Neuronal stem cell (in vitro differentiated cells): ENCODE measurements around the gene THBS3.
A peak's percentile ranks its signal among the peaks of the same experiment; 100 is the strongest.
"Not testable (repeated sequence)": the region's sequence is repeated elsewhere in the genome, so short reads cannot be mapped to it uniquely, and the experiment has no call there.

ENCODE experiments used
- DNase-seq: peaks from one replicate; pipeline ENCODE4 v3.0.0-alpha.2; 2013; ENCODE audit warnings: low spot score
- H2AFZ ChIP-seq: one replicate; pipeline ENCODE4 v1.6.1; 2013; ENCODE audit warnings: mild to moderate bottlenecking, low read length, inconsistent platforms
- H2AK5ac ChIP-seq: 2 replicates; pipeline ENCODE4 v1.6.1; 2013; ENCODE audit warnings: low read depth, mild to moderate bottlenecking, inconsistent platforms, low read length, moderate library complexity, mixed read lengths
- H2BK120ac ChIP-seq: 2 replicates; pipeline ENCODE4 v1.6.1; 2013; ENCODE audit warnings: low read depth, mild to moderate bottlenecking, inconsistent platforms, low read length, moderate library complexity, mixed read lengths
- H2BK12ac ChIP-seq: one replicate; pipeline ENCODE4 v1.6.1; 2013; ENCODE audit warnings: low read length, inconsistent platforms
- H2BK15ac ChIP-seq: 2 replicates; pipeline ENCODE4 v1.6.1; 2013; ENCODE audit warnings: mild to moderate bottlenecking, low read length, inconsistent platforms, mixed read lengths
- H2BK5ac ChIP-seq: one replicate; pipeline ENCODE4 v1.6.1; 2013; ENCODE audit warnings: inconsistent platforms, mild to moderate bottlenecking, low read length, moderate library complexity
- H3K14ac ChIP-seq: one replicate; pipeline ENCODE4 v1.6.1; 2013; ENCODE audit warnings: low read length, inconsistent platforms
- H3K18ac ChIP-seq: 2 replicates; pipeline ENCODE4 v1.6.1; 2013; ENCODE audit warnings: low read length, inconsistent platforms
- H3K23ac ChIP-seq: 2 replicates; pipeline ENCODE4 v1.6.1; 2013; ENCODE audit warnings: low read depth, mild to moderate bottlenecking, mixed read lengths, low read length, inconsistent platforms; ENCODE audit not compliant: poor library complexity
- H3K27ac ChIP-seq: replicated peaks from 3 replicates; pipeline ENCODE4 v1.5.1; 2013; ENCODE audit warnings: low read length, inconsistent platforms
- H3K27me3 ChIP-seq, 3 experiments: 2 replicates each; pipeline ENCODE4 v1.6.1; 2013; ENCODE audit warnings: low read length in 3 of 3, mild to moderate bottlenecking in 2 of 3, inconsistent platforms in 1 of 3, low read depth in 1 of 3, mixed read lengths in 1 of 3, moderate library complexity in 1 of 3; ENCODE audit not compliant: control insufficient read depth in 3 of 3, insufficient read depth in 3 of 3
- H3K36me3 ChIP-seq, 2 donors: replicated peaks in 1 of 2; 2 replicates each; pipeline ENCODE4 v1.6.1; 2013; ENCODE audit warnings: low read length in 2 of 2; ENCODE audit not compliant: control insufficient read depth in 2 of 2, insufficient read depth in 2 of 2
- H3K4ac ChIP-seq: 2 replicates; pipeline ENCODE4 v1.6.1; 2013; ENCODE audit warnings: inconsistent platforms, mild to moderate bottlenecking, low read length, moderate library complexity
- H3K4me1 ChIP-seq, 2 donors: 1 replicate in 1 of 2; 2 replicates in 1 of 2; pipeline ENCODE4 v1.6.1; 2013; ENCODE audit warnings: low read length in 2 of 2, low read depth in 1 of 2; ENCODE audit not compliant: control insufficient read depth in 2 of 2, insufficient read depth in 1 of 2
- H3K4me2 ChIP-seq: one replicate; pipeline ENCODE4 v1.6.1; 2013; ENCODE audit warnings: mild to moderate bottlenecking, low read length, inconsistent platforms; ENCODE audit not compliant: insufficient read depth, poor library complexity, severe bottlenecking
- H3K4me3 ChIP-seq, 2 donors: 2 replicates each; pipeline ENCODE4 v1.5.1; 2013; ENCODE audit warnings: low read length in 2 of 2, mild to moderate bottlenecking in 2 of 2, inconsistent platforms in 1 of 2, moderate library complexity in 1 of 2
- H3K79me1 ChIP-seq: one replicate; pipeline ENCODE4 v1.6.1; 2013; ENCODE audit warnings: low read depth, mild to moderate bottlenecking, inconsistent platforms, low read length, moderate library complexity
- H3K9ac ChIP-seq: one replicate; pipeline ENCODE4 v1.6.1; 2013; ENCODE audit warnings: mild to moderate bottlenecking, low read depth, low read length, inconsistent platforms; ENCODE audit not compliant: poor library complexity
- H3K9me3 ChIP-seq, 2 donors: replicated peaks in 1 of 2; 2 replicates each; pipeline versions ENCODE3 to v1.6.1; 2013; ENCODE audit warnings: low read length in 2 of 2, mild to moderate bottlenecking in 2 of 2, inconsistent platforms in 1 of 2, low read depth in 1 of 2, mixed read lengths in 1 of 2, moderate library complexity in 1 of 2; ENCODE audit not compliant: control insufficient read depth in 2 of 2, insufficient read depth in 1 of 2
- H4K8ac ChIP-seq: one replicate; pipeline ENCODE4 v1.6.1; 2013; ENCODE audit warnings: low read depth, mild to moderate bottlenecking, inconsistent platforms, low read length, moderate library complexity
- H4K91ac ChIP-seq: one replicate; pipeline ENCODE4 v1.6.1; 2013; ENCODE audit warnings: low read length, low read depth, mild to moderate bottlenecking, inconsistent platforms; ENCODE audit not compliant: poor library complexity
- WGBS, 2 donors: extraction: QIAGEN DNeasy Blood & Tissue Kit; methylation state at CpG; one replicate each; pipeline ENCODE4 v1.1.7; 2013; ENCODE audit warnings: missing lambda C conversion rate in 2 of 2, mixed read lengths in 1 of 2; ENCODE audit not compliant: insufficient read length in 2 of 2, insufficient replicate concordance in 1 of 2; ENCODE audit errors: extremely low coverage in 2 of 2; 5-methylcytosine and 5-hydroxymethylcytosine counted together

The THBS3 gene

DNA sequence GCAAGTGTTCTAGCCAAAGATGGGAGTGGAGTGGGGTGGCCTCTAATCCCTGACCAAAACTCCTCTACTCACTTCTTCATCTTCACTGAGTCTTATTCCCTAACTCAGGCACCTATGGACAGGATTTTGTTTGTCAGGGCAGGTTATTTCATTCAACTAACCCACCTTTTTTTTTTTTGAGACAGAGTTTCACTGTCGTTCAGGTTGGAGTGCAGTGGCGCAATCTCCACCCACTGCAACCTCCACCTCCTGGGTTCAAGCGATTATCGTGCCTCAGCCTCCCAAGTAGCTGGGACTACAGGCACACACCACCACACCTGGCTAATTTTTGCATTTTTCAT is 39.6 kb downstream of the THBS3 start:
- not testable (repeated sequence) for H3K27me3 ChIP-seq, H2BK15ac ChIP-seq, H3K9me3 ChIP-seq, H3K4ac ChIP-seq, DNase-seq, H2AFZ ChIP-seq, H4K91ac ChIP-seq, H3K27ac ChIP-seq, H3K4me3 ChIP-seq, H2BK120ac ChIP-seq, H3K4me2 ChIP-seq, H3K23ac ChIP-seq, H2BK5ac ChIP-seq, H3K14ac ChIP-seq, H2AK5ac ChIP-seq, H2BK12ac ChIP-seq, H4K8ac ChIP-seq, H3K79me1 ChIP-seq, H3K9ac ChIP-seq, H3K18ac ChIP-seq
- WGBS, 2 donors, result no CpG with 5 or more reads among the region's 4 CpGs
- peaks cover 17 to 23% of the 10 kb centered on the region in 2 donors for H3K4me1 ChIP-seq
- H3K36me3 ChIP-seq, result peaks cover 10 to 33% of the 10 kb centered on the region in 2 donors

GRCh38 chr1:155167166-155168104 is 40.3 kb downstream of the THBS3 start:
- Histone ChIP-seq H3K27ac (peak overlapping the region; percentile 88), H3K79me1 (no peaks in the 10 kb centered on the region), H3K4me1 (peaks cover 16 to 21% of the 10 kb centered on the region in 2 donors), H3K23ac (no peak overlapping the region), H2BK12ac (no peak overlapping the region), H3K4me2 (peak overlapping the region; percentile 56), H3K27me3 (no peaks in the 10 kb centered on the region), H3K14ac (no peak overlapping the region), H2BK120ac (no peak overlapping the region), H3K36me3 (peaks cover 10 to 33% of the 10 kb centered on the region in 2 donors), H3K4me3 (peak overlapping the region in 1 of 2 donors; percentile 66), H2BK5ac (peak overlapping the region; percentile 58), H4K8ac (no peak overlapping the region), H3K9ac (peak overlapping the region; percentile 50), H4K91ac (no peak overlapping the region), H3K18ac (peak overlapping the region; percentile 81), H2AK5ac (peak overlapping the region; percentile 16), H2BK15ac (no peak overlapping the region), H3K9me3 (no peaks in the 10 kb centered on the region), H3K4ac (no peak overlapping the region), H2AFZ (peak overlapping the region; percentile 83)
- WGBS, 2 donors, result no CpG with 5 or more reads among the region's 28 CpGs
- peak; percentile 94 for DNase-seq

GRCh38 chr1:155166471-155167165 is 41.1 kb downstream of the THBS3 start:
- Histone ChIP-seq H3K4me1 (peaks cover 14 to 17% of the 10 kb centered on the region in 2 donors), H3K4me3 (peak overlapping the region in 1 of 2 donors; percentile 25), H2AK5ac (peak overlapping the region; percentile 16), H3K23ac (no peak overlapping the region), H4K91ac (no peak overlapping the region), H2BK120ac (no peak overlapping the region), H2BK12ac (no peak overlapping the region), H3K27me3 (peaks cover 0 to 5% (median 0%) of the 10 kb centered on the region in 3 experiments), H3K27ac (peak overlapping the region; percentile 88), H3K36me3 (peaks cover 10 to 30% of the 10 kb centered on the region in 2 donors), H3K14ac (no peak overlapping the region), H2AFZ (peak overlapping the region; percentile 87), H4K8ac (no peak overlapping the region), H3K4ac (no peak overlapping the region), H3K9me3 (no peaks in the 10 kb centered on the region), H3K18ac (peak overlapping the region; percentile 81), H2BK15ac (no peak overlapping the region), H2BK5ac (peak overlapping the region; percentile 58), H3K9ac (peak overlapping the region; percentile 50), H3K79me1 (no peaks in the 10 kb centered on the region), H3K4me2 (peak overlapping the region; percentile 47)
- no CpG with 5 or more reads among the region's 27 CpGs for WGBS, 2 donors
- peak; percentile 62 for DNase-seq

GRCh38 chr1:155166051-155166470 is 41.6 kb downstream of the THBS3 start:
- H4K8ac ChIP-seq, result no peak overlapping the region
- peak overlapping the region; percentile 46 for H3K4me2 ChIP-seq
- H2BK120ac ChIP-seq, result no peak overlapping the region
- peaks cover 0 to 5% (median 0%) of the 10 kb centered on the region in 3 experiments for H3K27me3 ChIP-seq
- H3K4me3 ChIP-seq, result no peak overlapping the region
- H3K18ac ChIP-seq, result peak overlapping the region; percentile 55
- peak overlapping the region; percentile 87 for H2AFZ ChIP-seq
- H3K9ac ChIP-seq, result no peak overlapping the region
- H4K91ac ChIP-seq, result no peak overlapping the region
- WGBS, 2 donors, result no CpG with 5 or more reads among the region's 8 CpGs
- H3K23ac ChIP-seq, result no peak overlapping the region
- H3K9me3 ChIP-seq, result no peaks in the 10 kb centered on the region
- peaks cover 14 to 17% of the 10 kb centered on the region in 2 donors for H3K4me1 ChIP-seq
- no peak overlapping the region for H2AK5ac ChIP-seq
- no peaks in the 10 kb centered on the region for H3K79me1 ChIP-seq
- peaks cover 8 to 26% of the 10 kb centered on the region in 2 donors for H3K36me3 ChIP-seq
- peak overlapping the region; percentile 88 for H3K27ac ChIP-seq
- H2BK12ac ChIP-seq, result no peak overlapping the region
- H3K14ac ChIP-seq, result no peak overlapping the region
- H3K4ac ChIP-seq, result no peak overlapping the region
- peak overlapping the region; percentile 58 for H2BK5ac ChIP-seq
- DNase-seq, result no peak
- H2BK15ac ChIP-seq, result no peak overlapping the region
